ENCODE results near the gene THOC6.

THOC6 gene

GRCh38 chr16:3010510-3010909 lies 13.3 kb upstream of the THOC6 start:
- no peak for TF ChIP-seq CTCF (IDR thresholded peaks at IDR 0.05; ENCODE audit: low read depth, low read length)
- DNase-seq (ENCODE audit: extremely low read depth, low read depth) = no peak

GRCh38 chr16:3012246-3012645 lies 11.6 kb upstream of the THOC6 start:
- TF ChIP-seq CTCF (IDR thresholded peaks at IDR 0.05; ENCODE audit: low read depth, low read length) = no peak
- no peak for DNase-seq (ENCODE audit: extremely low read depth, low read depth)

- no peak for TF ChIP-seq CTCF (IDR thresholded peaks at IDR 0.05; ENCODE audit: low read depth, low read length)
Measured at GRCh38 chr16:3012828-3013420, 10.9 kb upstream of the THOC6 start, which contains the start of gene CLDN9. Gene CLDN9 (plus strand): TSS chr16:3012923. CDS start chr16:3013363, 440 bp downstream.

DNA sequence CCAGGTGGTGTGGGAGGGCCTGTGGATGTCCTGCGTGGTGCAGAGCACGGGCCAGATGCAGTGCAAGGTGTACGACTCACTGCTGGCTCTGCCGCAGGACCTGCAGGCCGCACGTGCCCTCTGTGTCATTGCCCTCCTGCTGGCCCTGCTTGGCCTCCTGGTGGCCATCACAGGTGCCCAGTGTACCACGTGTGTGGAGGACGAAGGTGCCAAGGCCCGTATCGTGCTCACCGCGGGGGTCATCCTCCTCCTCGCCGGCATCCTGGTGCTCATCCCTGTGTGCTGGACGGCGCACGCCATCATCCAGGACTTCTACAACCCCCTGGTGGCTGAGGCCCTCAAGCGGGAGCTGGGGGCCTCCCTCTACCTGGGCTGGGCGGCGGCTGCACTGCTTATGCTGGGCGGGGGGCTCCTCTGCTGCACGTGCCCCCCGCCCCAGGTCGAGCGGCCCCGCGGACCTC lies 10.3 kb upstream of the THOC6 start:
- DNase-seq (ENCODE audit: extremely low read depth, low read depth) = no peak

More at GRCh38 chr16:3012828-3013420, 10.9 kb upstream of the THOC6 start, which contains the start of gene CLDN9:
- no peak for DNase-seq (ENCODE audit: extremely low read depth, low read depth)

GRCh38 chr16:3013998-3014690 lies 9.7 kb upstream of the THOC6 start:
- no peak for TF ChIP-seq CTCF (IDR thresholded peaks at IDR 0.05; ENCODE audit: low read depth, low read length)
- DNase-seq (ENCODE audit: extremely low read depth, low read depth) = no peak

More for the DNA sequence above, 10.3 kb upstream of the THOC6 start:
- no peak for TF ChIP-seq CTCF (IDR thresholded peaks at IDR 0.05; ENCODE audit: low read depth, low read length)

- no peak for TF ChIP-seq CTCF (IDR thresholded peaks at IDR 0.05; ENCODE audit: low read depth, low read length)
- no peak for DNase-seq (ENCODE audit: extremely low read depth, low read depth)
Measured at GRCh38 chr16:3014971-3015370, 8.9 kb upstream of the THOC6 start.

DNA sequence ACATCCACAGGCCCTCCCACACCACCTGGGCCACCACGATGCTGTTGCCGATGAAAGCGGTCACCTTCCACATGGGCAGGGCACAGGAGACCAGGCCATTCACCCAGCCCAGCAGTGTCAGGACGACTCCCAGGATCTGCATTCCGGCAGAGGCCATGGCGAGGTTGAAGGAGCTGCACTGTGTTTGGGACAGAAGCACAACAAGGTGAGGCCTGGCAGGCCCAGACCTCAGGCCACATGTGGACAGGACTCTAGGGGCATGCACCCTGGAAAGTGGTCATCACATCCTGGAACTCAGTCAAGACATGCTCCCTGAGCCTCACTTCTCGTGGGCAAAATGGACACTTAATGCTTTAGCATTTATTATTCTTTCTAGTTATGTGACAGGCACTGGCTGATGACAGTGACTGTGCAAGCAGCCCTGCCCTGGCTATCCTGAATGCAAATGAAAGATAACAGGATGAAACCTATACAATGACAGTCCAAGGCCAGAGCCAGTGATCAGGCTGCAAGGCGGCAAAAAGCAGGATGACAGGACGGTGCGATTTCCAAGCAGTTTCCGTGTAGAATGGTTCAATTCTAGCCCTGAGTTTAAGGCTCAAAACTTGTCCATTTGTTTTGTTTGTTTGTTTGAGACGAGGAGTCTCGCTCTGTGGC lies 7.8 kb upstream of the THOC6 start:
- TF ChIP-seq CTCF (IDR thresholded peaks at IDR 0.05; ENCODE audit: low read depth, low read length) = no peak
- no peak for DNase-seq (ENCODE audit: extremely low read depth, low read depth)
